Caco-2 (cell line): ENCODE measurements around the gene DEDD2. TPM values are rescaled to one million over a fixed set of nuclear protein-coding genes. Genes with fewer than 3 reads are reported as not detected.

ENCODE experiments used
- BruUV-seq: library from RNA; stranded (reverse); fragments of 400-500 nt; replicated peaks from 2 replicates; lab custom pipeline; 2021; lab: Mats Ljungman, UMichigan
- CTCF ChIA-PET: fragments of 300-600 bp; sonication (Branson Sonifier 250); formaldehyde crosslinking; loops from one replicate; lab custom pipeline; 2022; ENCODE audit warnings: antibody characterized with exemption; lab: Charles Lee
- POLR2A ChIA-PET: fragments of 300-600 bp; sonication (Branson Sonifier 250); formaldehyde crosslinking; loops from one replicate; lab custom pipeline; 2022; ENCODE audit warnings: antibody characterized with exemption; lab: Charles Lee
- DNase-seq, 2 experiments: peaks; one replicate each; pipeline versions ENCODE4 v3.0.0 to v3.0.0-alpha.2; 2020 to 2022
- H3K27me3 ChIP-seq: replicated peaks from 2 replicates; pipeline ENCODE4 v1.6.0; 2011; ENCODE audit warnings: low read length; ENCODE audit not compliant: control insufficient read depth, insufficient read depth
- H3K36me3 ChIP-seq: 2 replicates; pipeline ENCODE4 v1.5.1; 2011; ENCODE audit warnings: low read length; ENCODE audit not compliant: control insufficient read depth, insufficient read depth
- H3K4me1 ChIP-seq: fragments of 250-450 bp; sonication (Bioruptor Pico); 2 replicates; pipeline ENCODE4 v1.5.1; 2020; ENCODE audit warnings: mild to moderate bottlenecking
- H3K4me3 ChIP-seq: 2 replicates; pipeline ENCODE4 v1.5.1; 2011; ENCODE audit warnings: low read depth, mild to moderate bottlenecking, control low read depth, low read length
- H3K9me3 ChIP-seq: fragments of 250-450 bp; sonication (Bioruptor Pico); 2 replicates; pipeline ENCODE4 v1.5.1; 2020; ENCODE audit warnings: mild to moderate bottlenecking, moderate library complexity
- H3K27ac Mint-ChIP-seq: one replicate; pipeline ENCODE4 v1.8.0; 2022; ENCODE audit warnings: mixed read lengths; ENCODE audit not compliant: unreplicated experiment
- H3K27me3 Mint-ChIP-seq: one replicate; pipeline ENCODE4 v1.8.0; 2022; ENCODE audit warnings: mixed read lengths; ENCODE audit not compliant: insufficient read depth, unreplicated experiment
- H3K36me3 Mint-ChIP-seq: one replicate; pipeline ENCODE4 v1.8.0; 2022; ENCODE audit warnings: mild to moderate bottlenecking, mixed read lengths; ENCODE audit not compliant: insufficient read depth, unreplicated experiment
- H3K4me1 Mint-ChIP-seq: one replicate; pipeline ENCODE4 v1.8.0; 2022; ENCODE audit warnings: low read depth, mixed read lengths; ENCODE audit not compliant: unreplicated experiment
- H3K4me3 Mint-ChIP-seq: one replicate; pipeline ENCODE4 v1.8.0; 2022; ENCODE audit warnings: mild to moderate bottlenecking, moderate library complexity, mixed read lengths; ENCODE audit not compliant: unreplicated experiment
- H3K9me3 Mint-ChIP-seq: one replicate; pipeline ENCODE4 v1.8.0; 2022; ENCODE audit warnings: mixed read lengths; ENCODE audit not compliant: unreplicated experiment
- CTCF ChIP-seq, 2 experiments: fragments of 200-600 bp in 1 of 2; IDR thresholded peaks; 1 replicate in 1 of 2; 2 replicates in 1 of 2; pipeline versions ENCODE4 v1.5.1 to v1.8.0; 2011 to 2022; ENCODE audit warnings: antibody characterized with exemption in 1 of 2, control low read depth in 1 of 2, inconsistent platforms in 1 of 2, low read depth in 1 of 2, low read length in 1 of 2, mild to moderate bottlenecking in 1 of 2, moderate library complexity in 1 of 2; ENCODE audit not compliant: insufficient read depth in 1 of 2, severe bottlenecking in 1 of 2, unreplicated experiment in 1 of 2
- intact Hi-C: fragments of 100-400 bp; cut with micrococcal nuclease; formaldehyde crosslinking; loops from one replicate; pipeline ENCODE4 v1.10.0; 2022; ENCODE audit not compliant: unreplicated experiment
- total RNA-seq: library from RNA; stranded (reverse); gene quantifications from 2 replicates; pipeline ENCODE4 v1.2.3, GENCODE V29; 2022

The DEDD2 gene
- total RNA-seq, 1 experiment from 2014 or later, result 31.2 TPM

DNA sequence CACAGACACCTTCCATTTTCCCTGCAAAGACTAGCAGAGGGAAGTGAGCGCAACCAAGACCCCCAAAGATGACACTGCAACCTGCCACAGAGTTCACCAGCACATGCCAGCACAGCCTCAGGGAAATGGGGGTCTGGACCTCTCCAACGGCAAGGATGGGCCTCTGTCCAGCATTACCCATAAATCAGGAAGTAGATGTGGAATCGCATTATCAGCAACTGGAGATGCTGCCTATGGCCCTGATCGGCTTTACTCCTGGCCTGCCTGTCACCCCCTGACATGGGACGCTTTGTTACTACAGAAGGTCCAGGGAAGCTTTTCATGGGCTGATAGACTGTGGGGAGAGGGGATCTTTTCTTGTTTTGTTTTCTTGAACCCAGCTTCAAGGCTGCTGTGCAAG is 43.8 kb downstream of the DEDD2 start:
- H3K27me3 ChIP-seq, result peaks cover 8% of the 10 kb centered on the region
- H3K27ac Mint-ChIP-seq, result no peak overlapping the region

DNA sequence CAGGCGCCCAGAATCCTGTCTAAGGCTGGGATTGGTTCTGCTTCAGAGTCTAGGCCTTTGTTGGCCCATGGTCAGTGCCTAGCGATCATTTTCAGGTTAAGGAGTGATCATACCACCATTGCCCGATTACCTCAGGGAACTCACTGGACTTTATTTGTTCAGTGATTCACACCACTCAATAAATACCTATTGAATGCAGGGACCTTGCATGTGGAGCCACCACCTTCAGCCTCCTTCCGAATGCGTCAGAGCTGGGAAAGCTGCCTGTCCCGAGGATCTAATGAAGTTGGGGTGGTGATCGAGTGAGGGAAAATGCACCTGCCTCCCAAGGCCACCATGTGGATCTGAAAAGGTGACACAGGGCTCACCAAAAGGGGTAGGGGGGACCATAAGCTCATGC is 45.2 kb downstream of the DEDD2 start:
- Histone ChIP-seq H3K4me1 (peaks cover 7% of the 10 kb centered on the region; the same call in 1 of the 2 replicates), H3K4me3 (no peak overlapping the region), H3K9me3 (no peaks in the 10 kb centered on the region), H3K27me3 (no peaks in the 10 kb centered on the region; the same call in 1 of the 2 replicates), H3K36me3 (no peaks in the 10 kb centered on the region)
- ChIA-PET POLR2A (no interaction called here), CTCF (interaction anchor here (0.5 kb wide), 1 partner anchor 31 kb away, joined by 5 read pairs; no protein-coding TSS in a partner anchor)
- H3K9me3 Mint-ChIP-seq, result no peaks in the 10 kb centered on the region
- no peak for TF ChIP-seq CTCF (IDR thresholded peaks at IDR 0.05; ENCODE audit: insufficient read depth in 1 of 2, low read depth in 1 of 2, low read length in 1 of 2, severe bottlenecking in 1 of 2, unreplicated experiment in 1 of 2)
- no peak for DNase-seq
- H3K36me3 Mint-ChIP-seq, result no peaks in the 10 kb centered on the region
- BruUV-seq, result no TSS peak
- H3K4me1 Mint-ChIP-seq, result peaks cover 8% of the 10 kb centered on the region
- peaks cover 18% of the 10 kb centered on the region for H3K27me3 Mint-ChIP-seq
- H3K4me3 Mint-ChIP-seq, result no peak overlapping the region
- intact Hi-C loops, result no loop called here
- no peak overlapping the region for H3K27ac Mint-ChIP-seq

More for the DNA sequence above, 43.8 kb downstream of the DEDD2 start:
- Histone ChIP-seq H3K36me3 (no peaks in the 10 kb centered on the region), H3K9me3 (no peaks in the 10 kb centered on the region), H3K4me3 (no peak overlapping the region), H3K4me1 (peaks cover 8% of the 10 kb centered on the region; the same call in 1 of the 2 replicates)
- intact Hi-C loops, result no loop called here
- no peak for TF ChIP-seq CTCF (IDR thresholded peaks at IDR 0.05; ENCODE audit: insufficient read depth in 1 of 2, low read depth in 1 of 2, low read length in 1 of 2, severe bottlenecking in 1 of 2, unreplicated experiment in 1 of 2)
- H3K4me1 Mint-ChIP-seq, result peaks cover 8% of the 10 kb centered on the region
- BruUV-seq, result no TSS peak
- DNase-seq, result no peak
- no peaks in the 10 kb centered on the region for H3K9me3 Mint-ChIP-seq
- POLR2A ChIA-PET, result no interaction called here
- no peaks in the 10 kb centered on the region for H3K36me3 Mint-ChIP-seq
- H3K27me3 Mint-ChIP-seq, result peaks cover 18% of the 10 kb centered on the region
- no peak overlapping the region for H3K4me3 Mint-ChIP-seq
- CTCF ChIA-PET, result no interaction called here

- Histone ChIP-seq H3K4me3 (no peak overlapping the region), H3K27me3 (no peaks in the 10 kb centered on the region; the same call in 1 of the 2 replicates), H3K9me3 (no peaks in the 10 kb centered on the region), H3K36me3 (no peaks in the 10 kb centered on the region), H3K4me1 (no peaks in the 10 kb centered on the region)
- Mint-ChIP-seq H3K9me3 (no peaks in the 10 kb centered on the region), H3K4me1 (no peaks in the 10 kb centered on the region), H3K4me3 (no peak overlapping the region), H3K36me3 (no peaks in the 10 kb centered on the region), H3K27me3 (peaks cover 15% of the 10 kb centered on the region), H3K27ac (no peak overlapping the region)
- no peak for DNase-seq
- ChIA-PET POLR2A (no interaction called here), CTCF (no interaction called here)
- TF ChIP-seq CTCF (IDR thresholded peaks at IDR 0.05; ENCODE audit: insufficient read depth in 1 of 2, low read depth in 1 of 2, low read length in 1 of 2, severe bottlenecking in 1 of 2, unreplicated experiment in 1 of 2), result no peak
- no TSS peak for BruUV-seq
- intact Hi-C loops, result no loop called here
Observed at GRCh38 chr19:42170715-42171114, 46.8 kb downstream of the DEDD2 start.
